Activated CD4-positive, CD25-positive, alpha-beta regulatory T cell treated with anti-CD3 and anti-CD28 coated beads, Interleukin-2, amount 50 U/mL, for 72 hours (primary cell): ENCODE data around the gene PADI3.
A peak's percentile ranks its signal among the peaks of the same experiment; 100 is the strongest.

Experiments used
- DNase-seq: peaks from one replicate; pipeline ENCODE4 v3.0.0; 2021

PADI3 gene

GRCh38 chr1:17248781-17249180 is at the start of gene PADI3:
Gene PADI3 (plus strand): TSS chr1:17249098. CDS start chr1:17249138, 40 bp downstream.
- no peak for DNase-seq

- DNase-seq: peak; percentile 17
Observed at GRCh38 chr1:17199267-17200044, 49.4 kb upstream of the PADI3 start.

GRCh38 chr1:17200246-17200645 is 48.7 kb upstream of the PADI3 start:
- DNase-seq: no peak

GRCh38 chr1:17200756-17201155 is 48.1 kb upstream of the PADI3 start:
- no peak for DNase-seq

- peak; percentile 28 for DNase-seq
Observed at GRCh38 chr1:17201201-17202021, 47.5 kb upstream of the PADI3 start.

GRCh38 chr1:17204546-17205440 is 44.1 kb upstream of the PADI3 start, which contains the start of gene PADI1:
Gene PADI1 (plus strand): TSS chr1:17205128. CDS start chr1:17205218, 90 bp downstream.
- no peak for DNase-seq

GRCh38 chr1:17205652-17206051 is 43.2 kb upstream of the PADI3 start:
- no peak for DNase-seq

GRCh38 chr1:17206196-17206595 is 42.7 kb upstream of the PADI3 start:
- DNase-seq: no peak

- DNase-seq: no peak
Observed at GRCh38 chr1:17207046-17207445, 41.9 kb upstream of the PADI3 start.

- no peak for DNase-seq
Observed at GRCh38 chr1:17207540-17207939, 41.4 kb upstream of the PADI3 start.

- peak; percentile 41 for DNase-seq
Observed at GRCh38 chr1:17207966-17208418, 40.9 kb upstream of the PADI3 start.

GRCh38 chr1:17208546-17208945 is 40.4 kb upstream of the PADI3 start:
- DNase-seq: no peak

- DNase-seq: no peak
Observed at GRCh38 chr1:17209430-17209829, 39.5 kb upstream of the PADI3 start.

- DNase-seq: no peak
Observed at GRCh38 chr1:17210176-17210575, 38.7 kb upstream of the PADI3 start.

- no peak for DNase-seq
Observed at GRCh38 chr1:17211377-17211776, 37.5 kb upstream of the PADI3 start.

- DNase-seq: no peak
Observed at GRCh38 chr1:17212009-17212408, 36.9 kb upstream of the PADI3 start.

- no peak for DNase-seq
Observed at GRCh38 chr1:17212487-17213121, 36.3 kb upstream of the PADI3 start.

GRCh38 chr1:17213148-17213781 is 35.6 kb upstream of the PADI3 start:
- no peak for DNase-seq

GRCh38 chr1:17213782-17214148 is 35.1 kb upstream of the PADI3 start:
- DNase-seq: no peak

- no peak for DNase-seq
Observed at GRCh38 chr1:17214876-17215544, 33.9 kb upstream of the PADI3 start.

GRCh38 chr1:17215545-17215890 is 33.4 kb upstream of the PADI3 start:
- no peak for DNase-seq
